Endodermal cell (in vitro differentiated cells): ENCODE data around the gene CHN2. TPM values are rescaled to one million over a fixed set of nuclear protein-coding genes. Genes with fewer than 3 reads are reported as not detected.

Source experiments
- DNase-seq: peaks from one replicate; pipeline ENCODE4 v3.0.0-alpha.2; 2017
- H3K27ac ChIP-seq: 2 replicates; pipeline ENCODE4 v1.5.1; 2013; ENCODE audit warnings: mild to moderate bottlenecking, low read depth, low read length, moderate library complexity
- H3K27me3 ChIP-seq: 2 replicates; pipeline ENCODE4 v1.6.1; 2013; ENCODE audit warnings: mild to moderate bottlenecking, low read length, moderate library complexity; ENCODE audit not compliant: insufficient read depth, control insufficient read depth, poor library complexity, severe bottlenecking
- H3K36me3 ChIP-seq: 2 replicates; pipeline ENCODE4 v1.7.0; 2013; ENCODE audit warnings: mild to moderate bottlenecking, low read length, moderate library complexity; ENCODE audit not compliant: control insufficient read depth, insufficient read depth
- H3K4me1 ChIP-seq: one replicate; pipeline ENCODE4 v1.7.0; 2013; ENCODE audit warnings: low read length; ENCODE audit not compliant: control insufficient read depth, insufficient read depth
- H3K4me3 ChIP-seq: 2 replicates; pipeline ENCODE4 v1.5.1; 2013; ENCODE audit warnings: mild to moderate bottlenecking, low read length, moderate library complexity
- H3K9ac ChIP-seq: 2 replicates; pipeline ENCODE4 v1.6.1; 2013; ENCODE audit warnings: mild to moderate bottlenecking, low read length, moderate library complexity; ENCODE audit not compliant: poor library complexity, severe bottlenecking; ENCODE audit errors: extremely low read depth
- H3K9me3 ChIP-seq: 2 replicates; pipeline ENCODE4 v1.6.1; 2013; ENCODE audit warnings: mild to moderate bottlenecking, low read length, moderate library complexity; ENCODE audit not compliant: control insufficient read depth
- H3K27ac Mint-ChIP-seq: 2 replicates; pipeline ENCODE4 v1.8.0; 2020; ENCODE audit warnings: mixed read lengths
- H3K27me3 Mint-ChIP-seq: 2 replicates; pipeline ENCODE4 v1.8.0; 2021; ENCODE audit warnings: mild to moderate bottlenecking, mixed read lengths; ENCODE audit not compliant: insufficient read depth
- H3K36me3 Mint-ChIP-seq: 2 replicates; pipeline ENCODE4 v1.8.0; 2020; ENCODE audit warnings: low read depth, mixed read lengths
- H3K4me1 Mint-ChIP-seq: 2 replicates; pipeline ENCODE4 v1.8.0; 2020; ENCODE audit warnings: mixed read lengths
- H3K4me3 Mint-ChIP-seq: 2 replicates; pipeline ENCODE4 v1.8.0; 2020; ENCODE audit warnings: mild to moderate bottlenecking, moderate library complexity, mixed read lengths
- H3K9me3 Mint-ChIP-seq: 2 replicates; pipeline ENCODE4 v1.8.0; 2020; ENCODE audit warnings: mild to moderate bottlenecking, mixed read lengths
- WGBS, 2 experiments: methylation state at CpG; one replicate each; pipeline versions ENCODE4 v1.1.5 to v1.1.7; 2013; ENCODE audit warnings: missing lambda C conversion rate in 2 of 2, mixed read lengths in 1 of 2; ENCODE audit not compliant: insufficient coverage in 1 of 2, insufficient read length in 1 of 2; 5-methylcytosine and 5-hydroxymethylcytosine counted together
- total RNA-seq, 2 donors: library from RNA; stranded (reverse); fragmentation: NEBNext Ultra II Directional in 1 of 2; extraction: Animal tissue kit (Norgen Biotek cat#: 25700) in 1 of 2; gene quantifications; 2 replicates in 1 of 2; 3 replicates in 1 of 2; pipeline ENCODE4 v1.2.1, GENCODE V29; 2021
- TF ChIP-seq, protein P1 (sequence below): fragments of 200-600 bp; sonication (generic); conservative IDR thresholded peaks from 2 replicates; pipeline ENCODE4 v1.5.0; 2021; ENCODE audit warnings: antibody characterized with exemption, mild to moderate bottlenecking

Gene CHN2
- total RNA-seq, 2 donors from 2014 or later = 14.0 to 14.1 TPM

DNA sequence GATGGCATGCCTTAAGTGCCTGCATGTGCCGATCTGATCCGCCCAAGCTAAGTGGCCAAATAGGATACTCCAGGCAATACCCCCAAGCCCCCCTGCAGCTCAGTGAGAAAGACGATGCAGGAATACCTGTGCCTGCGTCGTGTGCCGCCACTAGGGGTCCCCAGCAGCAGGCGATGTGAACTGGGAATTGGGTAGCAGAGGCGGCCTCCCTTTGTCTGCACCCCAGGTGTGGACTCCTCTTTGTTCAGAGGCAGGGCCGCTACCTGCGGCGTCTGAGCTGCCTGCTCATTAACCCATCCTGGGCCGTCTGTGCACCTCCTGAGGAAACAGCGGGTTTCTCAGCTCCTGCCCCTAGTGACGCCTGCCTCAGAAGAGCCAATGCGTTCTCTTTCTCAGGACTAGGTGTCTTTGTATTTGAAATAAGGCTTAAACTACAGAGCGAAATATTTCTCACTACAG, 4.8 kb upstream of the CHN2 start:
- H3K27ac Mint-ChIP-seq = peak overlapping the region; percentile 84
- peak overlapping the region; percentile 32 for H3K4me3 Mint-ChIP-seq
- peak; percentile 99 for DNase-seq
- TF ChIP-seq, protein P1, sequence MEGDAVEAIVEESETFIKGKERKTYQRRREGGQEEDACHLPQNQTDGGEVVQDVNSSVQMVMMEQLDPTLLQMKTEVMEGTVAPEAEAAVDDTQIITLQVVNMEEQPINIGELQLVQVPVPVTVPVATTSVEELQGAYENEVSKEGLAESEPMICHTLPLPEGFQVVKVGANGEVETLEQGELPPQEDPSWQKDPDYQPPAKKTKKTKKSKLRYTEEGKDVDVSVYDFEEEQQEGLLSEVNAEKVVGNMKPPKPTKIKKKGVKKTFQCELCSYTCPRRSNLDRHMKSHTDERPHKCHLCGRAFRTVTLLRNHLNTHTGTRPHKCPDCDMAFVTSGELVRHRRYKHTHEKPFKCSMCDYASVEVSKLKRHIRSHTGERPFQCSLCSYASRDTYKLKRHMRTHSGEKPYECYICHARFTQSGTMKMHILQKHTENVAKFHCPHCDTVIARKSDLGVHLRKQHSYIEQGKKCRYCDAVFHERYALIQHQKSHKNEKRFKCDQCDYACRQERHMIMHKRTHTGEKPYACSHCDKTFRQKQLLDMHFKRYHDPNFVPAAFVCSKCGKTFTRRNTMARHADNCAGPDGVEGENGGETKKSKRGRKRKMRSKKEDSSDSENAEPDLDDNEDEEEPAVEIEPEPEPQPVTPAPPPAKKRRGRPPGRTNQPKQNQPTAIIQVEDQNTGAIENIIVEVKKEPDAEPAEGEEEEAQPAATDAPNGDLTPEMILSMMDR = peak; percentile 96
- H3K9me3 Mint-ChIP-seq = no peaks in the 10 kb centered on the region
- H3K4me1 Mint-ChIP-seq = peaks cover 50% of the 10 kb centered on the region
- Histone ChIP-seq H3K4me1 (peaks cover 14% of the 10 kb centered on the region), H3K9me3 (peaks cover 2% of the 10 kb centered on the region), H3K9ac (no peak overlapping the region), H3K4me3 (peak overlapping the region; percentile 16), H3K27me3 (peaks cover 22% of the 10 kb centered on the region), H3K36me3 (no peaks in the 10 kb centered on the region), H3K27ac (no peak overlapping the region)
- 5 to 12% methylated on average over 7 to 16 of the region's 16 CpGs for WGBS, 2 experiments
- H3K36me3 Mint-ChIP-seq = no peaks in the 10 kb centered on the region
- peaks cover 30% of the 10 kb centered on the region for H3K27me3 Mint-ChIP-seq

DNA sequence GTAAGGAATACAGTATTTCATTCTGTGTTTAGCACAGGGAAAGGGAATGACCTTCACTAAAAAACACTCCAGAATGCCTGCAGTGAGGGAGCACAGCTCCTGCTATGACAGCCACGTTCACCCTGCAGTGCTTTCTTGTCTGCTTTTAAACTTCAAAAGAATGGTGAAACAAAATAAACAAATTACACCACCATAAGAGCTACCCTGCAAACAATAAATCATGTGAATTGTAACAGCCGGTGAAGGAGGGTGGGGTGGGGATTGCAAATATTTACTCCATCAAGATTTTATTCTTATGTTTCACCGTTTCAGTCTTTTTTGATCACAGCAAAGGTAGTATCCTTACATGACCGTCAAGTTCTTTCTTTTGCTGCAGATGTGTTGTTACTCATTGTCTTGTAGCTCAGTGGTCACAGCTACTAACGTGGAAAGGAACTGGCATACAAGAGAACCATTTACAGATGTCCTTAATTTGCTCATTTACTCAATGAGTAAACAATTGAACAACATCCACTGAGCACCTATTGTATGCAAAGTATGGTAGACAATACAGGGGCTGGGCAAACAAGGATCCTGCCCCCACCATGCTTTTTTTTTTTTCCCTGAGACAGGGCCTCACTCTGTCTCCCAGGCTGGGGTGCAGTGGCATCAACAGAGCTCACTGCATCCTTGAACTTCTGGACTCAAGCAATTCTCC, 4.1 kb upstream of the CHN2 start:
- no peak for DNase-seq
- TF ChIP-seq, protein P1 = no peak
- Histone ChIP-seq H3K4me3 (peak overlapping the region; percentile 16), H3K27me3 (peaks cover 28% of the 10 kb centered on the region), H3K9me3 (no peaks in the 10 kb centered on the region), H3K27ac (no peak overlapping the region), H3K4me1 (peaks cover 14% of the 10 kb centered on the region), H3K36me3 (no peaks in the 10 kb centered on the region), H3K9ac (no peak overlapping the region)
- H3K4me1 Mint-ChIP-seq = peaks cover 48% of the 10 kb centered on the region
- WGBS, 2 experiments = 34% methylated on average over 5 of the region's 5 CpGs; no CpG with 5 or more reads in 1 of the 2 experiments
- H3K9me3 Mint-ChIP-seq = no peaks in the 10 kb centered on the region
- peak overlapping the region; percentile 84 for H3K27ac Mint-ChIP-seq
- peak overlapping the region; percentile 32 for H3K4me3 Mint-ChIP-seq
- H3K27me3 Mint-ChIP-seq = peaks cover 36% of the 10 kb centered on the region
- no peaks in the 10 kb centered on the region for H3K36me3 Mint-ChIP-seq

DNA sequence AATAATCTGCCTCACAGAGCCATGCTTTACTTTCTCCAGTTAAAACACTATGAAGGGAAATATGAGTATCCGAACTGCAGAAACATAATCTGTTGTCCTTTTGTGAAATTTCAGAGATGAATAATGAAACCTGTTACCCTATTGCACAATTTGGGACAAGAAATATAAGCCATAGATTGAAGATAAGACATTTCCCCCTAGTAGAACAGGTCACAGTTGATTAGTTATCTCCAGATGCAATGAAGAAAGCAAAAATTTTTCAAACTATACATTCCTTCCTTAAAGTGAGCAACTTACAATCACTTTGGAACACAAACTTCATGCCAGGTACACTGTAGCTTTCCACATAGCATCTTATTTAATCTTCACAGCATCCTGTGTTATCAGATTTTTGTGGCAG, 2.3 kb upstream of the CHN2 start:
- WGBS, 2 experiments = 100% methylated on average over 1 of the region's 1 CpG
- Histone ChIP-seq H3K27me3 (peaks cover 37% of the 10 kb centered on the region), H3K4me3 (no peak overlapping the region), H3K27ac (no peak overlapping the region), H3K36me3 (no peaks in the 10 kb centered on the region), H3K4me1 (peaks cover 23% of the 10 kb centered on the region), H3K9me3 (no peaks in the 10 kb centered on the region), H3K9ac (no peak overlapping the region)
- no peaks in the 10 kb centered on the region for H3K9me3 Mint-ChIP-seq
- TF ChIP-seq, protein P1 = no peak
- peaks cover 66% of the 10 kb centered on the region for H3K4me1 Mint-ChIP-seq
- no peak overlapping the region for H3K4me3 Mint-ChIP-seq
- H3K27me3 Mint-ChIP-seq = peaks cover 49% of the 10 kb centered on the region
- DNase-seq = no peak
- no peak overlapping the region for H3K27ac Mint-ChIP-seq
- H3K36me3 Mint-ChIP-seq = no peaks in the 10 kb centered on the region
